ENCODE measurements around the gene NTNG1.

Gene NTNG1

DNA sequence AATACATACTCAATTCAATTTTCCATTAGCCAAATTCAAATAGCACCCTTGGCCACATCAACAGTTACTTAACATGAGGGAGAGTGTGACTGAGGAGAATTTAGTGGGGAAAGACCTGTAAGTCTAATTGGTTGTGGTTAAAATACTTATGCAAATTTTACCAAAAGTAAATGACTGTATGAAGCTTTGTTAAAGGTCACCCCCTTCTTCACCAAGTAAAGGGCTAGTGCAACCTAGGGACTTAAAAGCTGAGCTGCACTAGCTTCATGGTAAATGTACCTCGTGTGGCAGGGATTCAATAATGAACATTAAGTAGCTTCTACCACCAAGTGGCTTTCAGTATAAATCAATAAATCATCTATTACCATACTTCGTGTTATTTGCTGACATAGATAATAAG is 372.0 kb downstream of the NTNG1 start:
- DNase-seq (ENCODE audit: low spot score): no peak
- TF ChIP-seq, protein P1, sequence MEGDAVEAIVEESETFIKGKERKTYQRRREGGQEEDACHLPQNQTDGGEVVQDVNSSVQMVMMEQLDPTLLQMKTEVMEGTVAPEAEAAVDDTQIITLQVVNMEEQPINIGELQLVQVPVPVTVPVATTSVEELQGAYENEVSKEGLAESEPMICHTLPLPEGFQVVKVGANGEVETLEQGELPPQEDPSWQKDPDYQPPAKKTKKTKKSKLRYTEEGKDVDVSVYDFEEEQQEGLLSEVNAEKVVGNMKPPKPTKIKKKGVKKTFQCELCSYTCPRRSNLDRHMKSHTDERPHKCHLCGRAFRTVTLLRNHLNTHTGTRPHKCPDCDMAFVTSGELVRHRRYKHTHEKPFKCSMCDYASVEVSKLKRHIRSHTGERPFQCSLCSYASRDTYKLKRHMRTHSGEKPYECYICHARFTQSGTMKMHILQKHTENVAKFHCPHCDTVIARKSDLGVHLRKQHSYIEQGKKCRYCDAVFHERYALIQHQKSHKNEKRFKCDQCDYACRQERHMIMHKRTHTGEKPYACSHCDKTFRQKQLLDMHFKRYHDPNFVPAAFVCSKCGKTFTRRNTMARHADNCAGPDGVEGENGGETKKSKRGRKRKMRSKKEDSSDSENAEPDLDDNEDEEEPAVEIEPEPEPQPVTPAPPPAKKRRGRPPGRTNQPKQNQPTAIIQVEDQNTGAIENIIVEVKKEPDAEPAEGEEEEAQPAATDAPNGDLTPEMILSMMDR (IDR thresholded peaks at IDR 0.05; ENCODE audit: extremely low read depth, missing control alignments): no peak

DNA sequence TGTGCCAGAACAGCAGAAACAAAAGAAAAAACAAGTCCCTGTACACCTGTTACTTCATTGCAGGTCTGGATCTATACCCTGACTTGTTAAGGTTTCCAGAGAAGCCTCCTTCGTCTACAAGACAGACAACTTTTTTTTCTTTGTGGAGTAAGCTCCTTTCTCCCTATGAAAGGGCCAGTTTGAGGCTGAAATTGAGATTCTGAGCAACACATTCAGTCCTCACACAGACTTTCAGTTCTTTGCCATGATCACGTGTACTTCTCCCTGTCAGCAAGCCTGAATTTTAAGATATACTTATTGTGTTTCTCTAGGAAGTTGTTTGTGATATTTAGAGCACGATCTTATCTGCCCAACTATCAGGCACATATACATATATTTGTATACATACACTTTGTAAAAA is 374.0 kb downstream of the NTNG1 start:
- TF ChIP-seq, protein P1 (IDR thresholded peaks at IDR 0.05; ENCODE audit: extremely low read depth, missing control alignments): no peak
- DNase-seq (ENCODE audit: low spot score): no peak

DNA sequence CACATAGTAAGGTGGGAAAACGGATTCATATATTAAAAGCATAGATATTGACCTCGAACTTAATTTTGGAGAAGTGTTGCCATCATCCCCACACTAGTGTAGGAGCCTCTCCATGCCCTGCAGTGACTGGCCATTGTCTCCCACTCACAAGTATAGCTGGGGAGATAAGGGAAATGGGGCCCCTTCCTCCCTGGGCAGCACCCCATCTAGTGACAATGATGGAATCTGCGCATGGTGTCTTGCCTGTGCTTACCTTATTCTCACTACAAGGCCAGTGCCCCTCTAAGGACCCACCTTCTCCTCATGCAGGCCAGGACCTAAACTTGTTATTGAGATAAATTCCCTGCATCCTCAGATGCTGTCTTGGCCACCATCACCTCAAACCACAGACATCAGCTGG is 374.9 kb downstream of the NTNG1 start:
- TF ChIP-seq, protein P1 (IDR thresholded peaks at IDR 0.05; ENCODE audit: extremely low read depth, missing control alignments): no peak
- DNase-seq (ENCODE audit: low spot score): no peak

DNA sequence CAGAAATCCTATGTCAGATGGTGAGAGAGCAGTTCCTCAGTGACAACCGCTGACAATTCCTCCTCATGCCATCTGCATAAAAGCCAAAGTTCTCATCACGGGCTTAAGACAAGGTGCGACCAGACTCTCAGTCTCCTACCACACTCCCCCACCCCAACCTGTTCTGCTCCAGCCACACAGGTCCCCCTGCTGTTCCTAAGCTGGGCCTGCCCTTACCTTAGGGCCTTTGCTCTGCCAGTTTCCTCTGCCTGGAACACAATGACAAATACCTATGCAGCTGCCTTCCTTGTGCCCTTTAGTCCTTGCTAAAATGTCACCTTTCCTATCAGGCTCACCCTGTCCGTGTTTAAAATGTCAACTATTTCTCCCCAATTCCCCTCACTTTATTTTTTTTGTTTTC is 382.2 kb downstream of the NTNG1 start:
- TF ChIP-seq, protein P1 (IDR thresholded peaks at IDR 0.05; ENCODE audit: extremely low read depth, missing control alignments): no peak
- DNase-seq (ENCODE audit: low spot score): no peak

DNA sequence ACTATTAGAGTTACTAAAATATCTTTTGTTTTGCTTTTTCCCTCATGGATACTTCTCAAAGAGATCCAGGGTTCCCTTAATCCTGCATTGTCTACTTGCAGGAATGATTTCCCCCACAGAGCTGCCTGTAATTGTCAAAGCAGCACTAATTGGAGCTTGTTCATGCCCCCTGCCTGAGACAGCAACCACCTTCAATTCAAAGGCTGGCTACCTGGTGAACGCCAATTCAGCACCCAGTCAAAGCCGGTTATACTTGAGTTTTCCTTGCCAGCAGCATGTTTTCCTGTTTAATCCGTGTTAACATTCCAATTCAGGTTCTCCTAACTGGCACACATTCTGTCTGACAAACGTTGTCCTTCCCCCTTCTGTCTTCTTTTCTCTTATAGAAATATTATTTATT is 382.9 kb downstream of the NTNG1 start:
- DNase-seq (ENCODE audit: low spot score): no peak
- TF ChIP-seq, protein P1 (IDR thresholded peaks at IDR 0.05; ENCODE audit: extremely low read depth, missing control alignments): no peak

DNA sequence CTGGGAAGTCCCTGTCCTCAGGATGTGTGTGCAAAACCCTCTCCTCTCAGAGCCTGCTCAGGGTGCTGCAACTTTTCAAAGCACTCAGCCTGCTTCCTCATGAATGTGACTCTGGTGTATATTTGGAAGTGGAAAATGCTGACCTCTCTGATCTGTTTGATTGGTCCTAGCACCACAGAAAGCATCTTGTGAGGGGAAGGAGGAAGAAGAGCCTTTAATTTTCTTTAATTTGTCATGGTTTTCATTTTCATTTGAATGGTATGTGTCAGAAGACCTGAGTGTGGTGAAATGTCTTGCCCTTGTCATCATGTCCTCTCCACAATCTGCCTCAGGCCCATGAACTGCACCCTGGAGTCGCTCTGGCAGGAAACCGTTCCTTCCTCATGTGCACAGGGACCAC is 383.5 kb downstream of the NTNG1 start:
- TF ChIP-seq, protein P1 (IDR thresholded peaks at IDR 0.05; ENCODE audit: extremely low read depth, missing control alignments): no peak
- no peak for DNase-seq (ENCODE audit: low spot score)

DNA sequence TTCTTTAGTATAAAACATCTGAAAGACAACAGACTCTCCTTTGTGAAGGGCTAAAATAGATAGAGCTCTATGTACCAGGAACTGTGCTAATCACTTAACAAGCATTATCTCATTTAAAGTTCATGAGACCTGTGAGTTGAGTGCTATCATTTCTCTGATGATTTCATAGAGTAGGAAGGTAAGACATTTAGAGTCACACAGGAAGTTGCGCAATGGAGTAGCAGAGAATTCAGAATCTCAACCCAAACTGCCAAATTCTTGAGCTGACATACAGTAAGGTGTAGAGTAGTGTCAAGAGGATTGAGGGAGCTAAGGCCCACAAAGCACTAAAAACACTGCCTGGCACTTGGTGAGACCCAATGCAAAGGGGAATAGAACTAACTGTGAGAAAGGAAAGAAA is 384.3 kb downstream of the NTNG1 start:
- TF ChIP-seq, protein P1 (IDR thresholded peaks at IDR 0.05; ENCODE audit: extremely low read depth, missing control alignments): no peak
- no peak for DNase-seq (ENCODE audit: low spot score)

Measured in GM20000 (cell line).